Breast epithelium (tissue), 4 donors: ENCODE measurements around the gene DCHS2. TPM values are rescaled to one million over a fixed set of nuclear protein-coding genes. Genes with fewer than 3 reads are reported as not detected.

Source experiments
- DNase-seq, 2 donors: peaks; one replicate each; pipeline ENCODE4 v3.0.0-alpha.2; 2019; ENCODE audit warnings: low spot score in 2 of 2
- H3K27ac ChIP-seq, 2 donors: fragments of 200-600 bp; sonication (generic) in 1 of 2; one replicate each; pipeline ENCODE4 v1.5.1; 2016 to 2019; ENCODE audit warnings: mild to moderate bottlenecking in 1 of 2
- H3K27me3 ChIP-seq, 2 donors: fragments of 200-600 bp; sonication (generic) in 1 of 2; one replicate each; pipeline versions ENCODE4 v1.5.1 to v1.6.0; 2017 to 2019; ENCODE audit warnings: control low read depth in 1 of 2, mild to moderate bottlenecking in 1 of 2
- H3K36me3 ChIP-seq: fragments of 200-600 bp; one replicate; pipeline ENCODE4 v1.5.1; 2019
- H3K4me1 ChIP-seq, 2 donors: fragments of 200-600 bp; sonication (generic); one replicate each; pipeline ENCODE4 v1.5.1; 2016 to 2019; ENCODE audit warnings: control low read depth in 1 of 2
- H3K4me3 ChIP-seq, 3 donors: fragments of 200-600 bp; sonication (generic); 1 replicate in 2 of 3; 2 replicates in 1 of 3; pipeline ENCODE4 v1.5.1; 2016 to 2019; ENCODE audit warnings: mild to moderate bottlenecking in 3 of 3, moderate library complexity in 2 of 3
- H3K9me3 ChIP-seq, 2 donors: fragments of 200-600 bp; sonication (generic) in 1 of 2; one replicate each; pipeline ENCODE4 v1.5.1; 2016 to 2019; ENCODE audit warnings: control low read depth in 1 of 2
- CTCF ChIP-seq, 3 donors: fragments of 450-650 bp; IDR thresholded peaks; one replicate each; pipeline ENCODE4 v1.5.1; 2016 to 2017; ENCODE audit warnings: antibody characterized with exemption in 3 of 3, mild to moderate bottlenecking in 3 of 3, moderate library complexity in 3 of 3
- POLR2A ChIP-seq: fragments of 450-650 bp; IDR thresholded peaks from one replicate; pipeline ENCODE4 v1.6.1; 2016; ENCODE audit warnings: antibody characterized with exemption, mild to moderate bottlenecking, moderate library complexity
- POLR2AphosphoS5 ChIP-seq, 3 donors: sonication (generic); formaldehyde crosslinking; IDR thresholded peaks; one replicate each; pipeline ENCODE4 v1.6.1; 2017; ENCODE audit warnings: antibody characterized with exemption in 3 of 3
- intact Hi-C: fragments of 100-400 bp; cut with DNase I; formaldehyde crosslinking; loops from one replicate; pipeline ENCODE4 v1.15.1; 2023; ENCODE audit warnings: low total_unique reads
- total RNA-seq, 3 donors: library from RNA; depleted of rRNA; stranded (reverse); fragments of >200 nt; gene quantifications; one replicate each; pipeline ENCODE4 v1.1.0, GENCODE V29; 2016

DCHS2 gene
- total RNA-seq, 3 donors from 2014 or later, result 2.8 to 5.2 TPM; not detected in 1

GRCh38 chr4:154450966-154451365 lies 40.6 kb downstream of the DCHS2 start:
- DNase-seq, result no peak

GRCh38 chr4:154444958-154445357 lies 46.6 kb downstream of the DCHS2 start:
- DNase-seq, result no peak
- Histone ChIP-seq H3K27ac (no peak overlapping the region), H3K27me3 (no peaks in the 10 kb centered on the region), H3K4me3 (no peak overlapping the region), H3K36me3 (no peaks in the 10 kb centered on the region), H3K9me3 (no peaks in the 10 kb centered on the region), H3K4me1 (no peaks in the 10 kb centered on the region)
- no peak for TF ChIP-seq CTCF (IDR thresholded peaks at IDR 0.05)
- TF ChIP-seq POLR2A, result no peak
- no peak for TF ChIP-seq POLR2AphosphoS5 (IDR thresholded peaks at IDR 0.05)
- intact Hi-C loops, result no loop called here

More at GRCh38 chr4:154450966-154451365, 40.6 kb downstream of the DCHS2 start:
- intact Hi-C loops, result no loop called here
- no peak overlapping the region for H3K27ac ChIP-seq
- H3K27me3 ChIP-seq, result no peaks in the 10 kb centered on the region
- no peaks in the 10 kb centered on the region for H3K9me3 ChIP-seq
- no peak overlapping the region for H3K4me3 ChIP-seq
- no peaks in the 10 kb centered on the region for H3K4me1 ChIP-seq
- no peaks in the 10 kb centered on the region for H3K36me3 ChIP-seq
- no peak for TF ChIP-seq CTCF (IDR thresholded peaks at IDR 0.05)
- no peak for TF ChIP-seq POLR2AphosphoS5 (IDR thresholded peaks at IDR 0.05)
- TF ChIP-seq POLR2A, result no peak

- H3K27me3 ChIP-seq, result no peaks in the 10 kb centered on the region
- H3K27ac ChIP-seq, result no peak overlapping the region
- no peaks in the 10 kb centered on the region for H3K9me3 ChIP-seq
- intact Hi-C loops, result no loop called here
- no peak overlapping the region for H3K4me3 ChIP-seq
- no peak for DNase-seq
- no peaks in the 10 kb centered on the region for H3K36me3 ChIP-seq
- TF ChIP-seq POLR2A, result no peak
- TF ChIP-seq CTCF (IDR thresholded peaks at IDR 0.05), result no peak
- no peak for TF ChIP-seq POLR2AphosphoS5 (IDR thresholded peaks at IDR 0.05)
- H3K4me1 ChIP-seq, result no peaks in the 10 kb centered on the region
Measured at GRCh38 chr4:154441982-154442381, 49.6 kb downstream of the DCHS2 start.

GRCh38 chr4:154441124-154441523 lies 50.5 kb downstream of the DCHS2 start:
- Histone ChIP-seq H3K27ac (no peak overlapping the region), H3K4me3 (no peak overlapping the region), H3K27me3 (no peaks in the 10 kb centered on the region), H3K36me3 (no peaks in the 10 kb centered on the region), H3K9me3 (no peaks in the 10 kb centered on the region), H3K4me1 (no peaks in the 10 kb centered on the region)
- TF ChIP-seq POLR2AphosphoS5 (IDR thresholded peaks at IDR 0.05) (no peak), POLR2A (no peak), CTCF (IDR thresholded peaks at IDR 0.05) (no peak)
- intact Hi-C loops, result no loop called here
- no peak for DNase-seq

GRCh38 chr4:154439224-154439623 lies 52.4 kb downstream of the DCHS2 start:
- Histone ChIP-seq H3K27ac (no peak overlapping the region), H3K36me3 (no peaks in the 10 kb centered on the region), H3K4me3 (no peak overlapping the region), H3K9me3 (no peaks in the 10 kb centered on the region), H3K4me1 (no peaks in the 10 kb centered on the region), H3K27me3 (no peaks in the 10 kb centered on the region)
- DNase-seq, result no peak
- TF ChIP-seq CTCF (IDR thresholded peaks at IDR 0.05) (no peak), POLR2AphosphoS5 (IDR thresholded peaks at IDR 0.05) (no peak), POLR2A (no peak)
- intact Hi-C loops, result no loop called here
